Astrocyte of the cerebellum (primary cell): ENCODE measurements around the gene XKR7.

Experiments used
- DNase-seq: peaks from one replicate; pipeline ENCODE4 v3.0.0-alpha.2; 2011; ENCODE audit warnings: low read depth
- H3K4me3 ChIP-seq: 2 replicates; pipeline ENCODE4 v1.5.1; 2011; ENCODE audit warnings: mild to moderate bottlenecking, low read depth, low read length, moderate library complexity
- in situ Hi-C: cut with HindIII; loops from 2 replicates; pipeline ENCODE4 v1.10.0; 2017; ENCODE audit warnings: low sequenced_read_pairs
- TF ChIP-seq, protein P1 (sequence below): IDR thresholded peaks from 2 replicates; pipeline ENCODE4 v1.5.1; 2012; ENCODE audit warnings: low read length, low read depth, moderate library complexity, mild to moderate bottlenecking; ENCODE audit errors: missing control alignments

XKR7 gene

DNA sequence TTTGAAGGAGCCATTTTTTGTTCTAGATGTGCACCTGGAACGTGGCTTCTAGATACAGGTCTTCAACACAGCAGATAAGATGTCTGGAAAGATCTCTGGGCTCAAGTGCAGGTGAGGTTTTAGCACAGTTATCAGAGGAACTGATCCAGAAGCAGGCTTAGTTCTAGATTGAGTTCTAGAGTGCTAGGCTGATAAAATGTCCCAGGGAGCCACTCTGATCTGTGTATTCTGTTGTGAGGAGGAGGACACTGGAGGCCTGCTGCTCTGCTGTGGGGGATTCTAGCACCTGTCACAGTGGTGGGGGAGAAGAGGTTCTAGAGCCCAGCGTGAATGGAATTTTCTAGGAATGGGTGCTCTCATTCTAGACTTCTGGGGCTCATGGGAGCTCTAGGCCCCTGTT, 30.3 kb downstream of the XKR7 start:
- TF ChIP-seq, protein P1, sequence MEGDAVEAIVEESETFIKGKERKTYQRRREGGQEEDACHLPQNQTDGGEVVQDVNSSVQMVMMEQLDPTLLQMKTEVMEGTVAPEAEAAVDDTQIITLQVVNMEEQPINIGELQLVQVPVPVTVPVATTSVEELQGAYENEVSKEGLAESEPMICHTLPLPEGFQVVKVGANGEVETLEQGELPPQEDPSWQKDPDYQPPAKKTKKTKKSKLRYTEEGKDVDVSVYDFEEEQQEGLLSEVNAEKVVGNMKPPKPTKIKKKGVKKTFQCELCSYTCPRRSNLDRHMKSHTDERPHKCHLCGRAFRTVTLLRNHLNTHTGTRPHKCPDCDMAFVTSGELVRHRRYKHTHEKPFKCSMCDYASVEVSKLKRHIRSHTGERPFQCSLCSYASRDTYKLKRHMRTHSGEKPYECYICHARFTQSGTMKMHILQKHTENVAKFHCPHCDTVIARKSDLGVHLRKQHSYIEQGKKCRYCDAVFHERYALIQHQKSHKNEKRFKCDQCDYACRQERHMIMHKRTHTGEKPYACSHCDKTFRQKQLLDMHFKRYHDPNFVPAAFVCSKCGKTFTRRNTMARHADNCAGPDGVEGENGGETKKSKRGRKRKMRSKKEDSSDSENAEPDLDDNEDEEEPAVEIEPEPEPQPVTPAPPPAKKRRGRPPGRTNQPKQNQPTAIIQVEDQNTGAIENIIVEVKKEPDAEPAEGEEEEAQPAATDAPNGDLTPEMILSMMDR, result no peak
- no peak overlapping the region for H3K4me3 ChIP-seq
- no peak for DNase-seq
- in situ Hi-C loops, result no loop called here

GRCh38 chr20:32003325-32003724, 35.4 kb downstream of the XKR7 start:
- no peak overlapping the region for H3K4me3 ChIP-seq
- TF ChIP-seq, protein P1, result no peak
- DNase-seq, result no peak
- in situ Hi-C loops, result no loop called here

GRCh38 chr20:32004963-32005362, 37.0 kb downstream of the XKR7 start:
- DNase-seq, result no peak
- in situ Hi-C loops, result no loop called here
- TF ChIP-seq, protein P1, result no peak
- H3K4me3 ChIP-seq, result no peak overlapping the region

DNA sequence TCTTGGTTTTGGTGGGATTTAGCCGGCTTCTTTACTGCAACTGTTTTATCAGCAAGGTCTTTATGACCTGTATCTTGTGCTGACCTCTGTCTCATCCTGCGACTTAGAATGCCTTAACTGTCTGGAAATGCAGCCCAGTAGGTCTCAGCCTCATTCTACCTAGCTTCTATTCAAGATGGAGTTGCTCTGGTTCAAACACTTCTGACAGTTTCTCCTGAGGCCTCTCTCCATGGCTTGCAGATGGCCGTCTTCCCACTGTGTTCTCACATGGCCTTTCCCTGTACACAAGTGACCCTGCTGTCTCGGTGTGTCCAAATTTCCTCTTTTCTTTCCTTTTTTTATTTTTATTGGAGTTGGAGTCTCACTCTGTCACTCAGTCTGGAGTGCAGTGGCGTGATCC, 38.1 kb downstream of the XKR7 start:
- no peak overlapping the region for H3K4me3 ChIP-seq
- TF ChIP-seq, protein P1, result no peak
- in situ Hi-C loops, result no loop called here
- DNase-seq, result no peak

- in situ Hi-C loops, result no loop called here
Observed at GRCh38 chr20:32006841-32007786, 39.2 kb downstream of the XKR7 start.

GRCh38 chr20:32007787-32008616, 40.1 kb downstream of the XKR7 start:
- no peak for DNase-seq
- no peak overlapping the region for H3K4me3 ChIP-seq
- in situ Hi-C loops, result no loop called here
- TF ChIP-seq, protein P1, result no peak

More at GRCh38 chr20:32006841-32007786, 39.2 kb downstream of the XKR7 start:
- DNase-seq, result no peak
- H3K4me3 ChIP-seq, result no peak overlapping the region
- TF ChIP-seq, protein P1, result no peak
